ENCODE results near the gene NAT9.

Gene NAT9

DNA sequence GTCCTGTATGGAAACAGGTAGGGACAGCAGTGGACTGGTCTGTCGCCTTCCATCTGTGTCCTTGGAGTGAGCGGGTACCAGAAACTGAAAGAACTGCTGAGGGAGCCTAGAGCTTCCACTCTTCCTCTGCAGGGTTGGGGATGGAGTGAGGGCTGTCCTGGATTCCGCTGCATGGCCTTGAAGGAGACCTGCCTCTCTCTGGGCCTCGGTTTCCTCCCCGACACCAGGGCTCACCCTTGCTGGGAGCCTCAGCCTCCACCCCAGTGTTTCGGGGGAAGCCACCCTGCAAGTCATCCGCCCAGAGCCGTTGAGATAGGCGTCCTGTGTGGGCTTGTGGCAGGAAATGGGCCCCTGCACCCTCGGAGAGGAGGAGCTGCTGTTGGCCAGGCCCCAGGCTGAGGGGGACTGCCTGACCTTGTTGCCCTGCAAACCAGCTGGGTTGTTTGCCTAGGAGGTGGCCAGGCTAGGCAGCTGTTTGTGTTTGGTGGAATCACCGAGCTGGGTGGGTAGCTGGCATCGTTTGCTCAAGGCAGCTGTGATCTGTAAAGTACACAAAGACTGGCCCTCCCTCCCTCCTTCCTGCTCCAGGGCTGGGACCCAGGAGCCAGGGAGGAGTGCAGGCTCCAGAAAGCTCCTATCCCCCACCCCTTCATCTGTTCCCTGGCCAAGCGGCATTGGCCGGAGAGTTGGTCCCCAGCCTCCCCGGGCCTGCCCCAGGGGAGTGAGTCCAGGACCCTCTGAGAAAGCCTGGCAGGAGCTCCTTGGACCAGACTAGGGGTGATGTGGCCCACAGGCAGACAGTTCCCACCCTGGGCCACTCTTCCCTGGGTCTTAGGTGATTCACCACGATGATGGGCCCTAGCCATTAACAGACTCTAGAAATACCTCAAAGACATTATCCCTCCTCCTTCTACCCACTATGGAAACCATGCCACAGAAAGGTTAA lies 37.8 kb downstream of the NAT9 start:
- DNase-seq (ENCODE audit: low read depth, low spot score), result peak; percentile 91
- peak overlapping the region; percentile 82 for H3K4me3 ChIP-seq (ENCODE audit: low read length)

DNA sequence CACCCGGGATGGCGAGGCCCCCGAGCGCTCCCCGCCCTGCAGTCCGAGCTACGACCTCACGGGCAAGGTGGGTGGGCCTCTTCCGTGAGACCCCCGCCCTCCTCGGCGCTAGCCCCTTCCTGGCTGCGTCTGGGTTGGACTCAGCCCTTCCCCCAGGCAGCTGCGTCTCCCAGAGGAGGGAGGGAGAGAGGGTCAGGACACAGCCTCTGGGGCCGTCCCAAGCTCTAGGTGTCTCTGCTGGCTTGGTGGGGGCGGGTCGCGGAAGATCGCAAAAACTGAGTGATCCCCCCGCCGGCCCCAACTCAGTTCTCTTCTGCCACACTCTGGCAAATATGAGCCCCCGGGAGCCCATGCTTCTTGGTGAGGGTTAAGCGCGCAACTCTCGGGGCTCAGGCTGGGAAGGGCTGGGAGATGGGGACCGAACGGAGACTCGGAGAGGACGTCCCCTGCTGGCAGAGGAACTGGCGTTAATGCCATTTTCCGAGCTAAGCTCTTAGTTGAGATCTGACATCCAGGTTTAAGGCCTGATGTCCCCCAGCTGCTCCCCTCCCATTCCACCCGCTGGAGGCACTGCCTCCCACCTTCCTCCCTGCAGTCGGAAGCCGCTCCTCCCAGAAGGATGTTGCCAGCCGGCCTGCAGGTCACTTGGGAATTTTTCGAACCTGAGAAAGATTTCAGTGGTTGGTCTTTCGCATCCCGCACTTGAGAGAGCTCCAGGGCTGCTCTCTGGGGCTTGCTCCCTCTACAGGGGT lies 38.7 kb downstream of the NAT9 start:
- no peak for DNase-seq (ENCODE audit: low read depth, low spot score)
- peak overlapping the region; percentile 82 for H3K4me3 ChIP-seq (ENCODE audit: low read length)

DNA sequence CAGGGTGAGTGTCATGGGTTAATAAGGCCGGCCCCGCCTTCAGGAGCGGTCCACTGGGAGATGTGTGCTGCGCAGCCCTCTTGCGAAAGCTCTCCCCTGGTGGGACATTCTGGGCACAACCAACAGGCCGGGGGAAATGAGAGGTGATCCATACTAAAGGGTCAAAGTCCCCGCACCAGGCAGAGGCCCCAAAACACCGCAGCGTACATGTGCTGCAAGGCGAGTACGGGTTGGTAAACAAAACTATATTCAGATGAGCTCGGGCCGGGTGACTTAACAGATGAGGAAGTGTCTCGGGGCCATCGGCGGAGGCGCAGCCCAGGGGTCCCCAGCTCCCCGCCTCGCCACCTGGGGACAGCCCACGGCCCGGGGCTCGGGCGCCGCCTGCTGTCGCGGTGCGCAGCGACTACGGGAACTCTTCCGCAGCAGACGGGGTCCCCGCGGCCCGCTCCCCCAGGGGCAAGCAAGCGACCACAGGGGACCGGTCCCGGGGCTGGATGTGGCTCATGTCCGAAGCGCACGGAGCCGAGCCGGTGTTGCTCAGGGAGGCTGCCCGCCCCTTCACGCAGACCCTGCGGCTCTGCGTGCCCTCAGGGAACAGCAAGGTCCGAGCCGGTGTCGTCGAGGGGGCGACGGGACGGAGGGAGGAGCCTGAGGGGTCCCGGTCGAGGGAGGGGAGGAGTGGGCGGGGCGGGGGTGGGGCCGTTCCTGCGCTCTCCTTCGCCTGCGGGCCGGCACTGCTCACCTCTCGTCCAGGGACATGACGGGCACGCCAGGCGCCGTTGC lies 39.4 kb downstream of the NAT9 start, which contains the start of gene RAB37:
Gene RAB37 (plus strand): TSS at position 744 of the 786 bp plus-strand sequence. CDS start 17 bp downstream, at position 761.
- no peak for DNase-seq (ENCODE audit: low read depth, low spot score)
- H3K4me3 ChIP-seq (ENCODE audit: low read length), result peak within 1 kb of the TSS; percentile 82

DNA sequence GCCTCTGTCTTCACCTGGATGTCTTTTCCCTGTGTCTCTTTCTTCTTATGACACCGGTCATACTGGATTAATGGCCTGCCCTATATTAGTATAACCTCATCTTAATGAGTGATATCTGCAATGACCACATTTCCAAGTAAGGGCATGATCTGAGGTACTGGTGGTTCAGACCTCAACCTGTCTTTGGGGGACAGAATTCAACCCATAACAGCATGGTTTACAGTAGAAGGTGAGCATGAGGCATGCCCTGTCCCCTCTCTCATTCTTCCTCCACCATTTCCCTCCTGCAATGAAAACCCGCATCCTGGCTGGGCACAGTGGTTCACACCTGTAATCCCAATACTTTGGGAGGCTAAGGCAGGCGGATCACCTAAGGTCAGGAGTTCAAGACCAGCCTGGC lies 41.9 kb downstream of the NAT9 start:
- H3K4me3 ChIP-seq (ENCODE audit: low read length), result no peak overlapping the region
- DNase-seq (ENCODE audit: low read depth, low spot score), result no peak

DNA sequence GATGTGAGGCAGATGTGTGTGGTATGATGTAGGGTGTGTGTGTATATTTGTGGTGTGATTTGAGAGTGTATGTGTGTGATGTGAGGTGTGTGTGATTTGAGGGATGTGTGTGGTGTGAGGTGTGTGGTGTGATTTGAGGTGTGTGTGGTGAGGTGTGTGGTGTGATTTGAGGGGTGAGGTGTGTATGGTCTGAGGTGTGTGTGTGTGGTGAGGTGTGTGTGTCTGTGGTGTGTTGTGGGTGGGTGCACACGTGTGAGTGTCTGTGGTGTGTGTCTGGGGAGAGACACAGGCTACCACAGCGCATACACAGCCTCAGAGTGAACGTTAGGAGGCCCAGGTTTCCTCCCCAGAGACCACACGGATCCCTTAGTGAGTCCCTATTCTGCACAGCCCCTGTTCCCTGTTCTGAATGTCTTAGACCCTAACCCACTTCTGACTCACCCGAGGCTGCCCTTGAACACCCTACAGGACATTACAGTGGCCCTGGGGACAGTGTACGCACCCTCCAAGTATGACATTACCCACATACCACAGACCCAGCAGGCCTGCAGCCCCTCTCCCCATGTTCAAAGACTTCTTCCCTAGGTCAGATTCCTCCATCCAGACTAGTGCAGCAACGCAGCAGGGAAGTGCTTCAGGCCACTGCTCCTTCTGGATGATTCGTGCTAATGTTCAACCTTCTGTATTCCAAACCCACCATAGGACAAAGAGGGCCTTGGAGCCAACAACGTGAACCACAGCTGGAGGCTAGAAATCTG lies 42.6 kb downstream of the NAT9 start:
- H3K4me3 ChIP-seq (ENCODE audit: low read length), result no peak overlapping the region
- no peak for DNase-seq (ENCODE audit: low read depth, low spot score)

DNA sequence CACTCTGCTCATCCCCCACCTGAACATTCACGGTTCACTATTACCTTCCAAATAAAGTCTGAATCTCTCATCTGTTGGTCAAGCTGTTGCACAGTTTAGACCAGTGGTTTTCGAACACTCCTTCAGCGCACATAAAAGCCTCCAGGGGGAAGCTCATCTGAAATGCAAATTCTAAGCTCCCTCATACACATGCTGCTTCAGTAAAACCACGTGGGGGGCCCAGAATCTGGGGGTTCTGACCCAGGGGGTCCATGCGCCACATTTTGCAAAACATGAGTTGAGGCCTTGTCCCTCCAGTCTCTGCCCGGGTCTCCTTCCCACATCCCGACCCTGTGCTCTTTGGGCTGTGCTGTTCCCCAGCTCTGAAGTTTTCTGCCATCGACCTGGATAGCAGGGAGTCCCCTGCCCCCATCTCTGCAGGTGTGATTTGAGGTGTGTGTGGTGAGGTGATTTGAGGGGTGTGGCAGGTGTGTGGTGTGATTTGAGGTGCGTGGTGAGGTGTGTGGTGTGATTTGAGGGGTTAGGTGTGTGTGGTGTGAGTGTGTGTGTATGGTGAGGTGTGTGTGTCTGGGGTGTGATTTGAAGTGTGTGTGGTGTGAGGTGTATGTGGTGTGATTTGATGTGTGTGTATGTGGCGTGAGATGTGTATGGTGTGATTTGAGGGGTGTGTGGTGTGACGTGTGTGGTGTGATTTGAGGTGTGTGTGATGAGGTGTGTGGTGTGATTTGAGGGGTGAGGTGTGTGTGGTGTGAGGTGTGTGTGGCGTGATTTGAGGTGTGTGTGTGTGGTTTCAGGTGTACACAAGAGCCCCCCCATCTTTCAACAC lies 43.9 kb downstream of the NAT9 start:
- no peak for DNase-seq (ENCODE audit: low read depth, low spot score)

DNA sequence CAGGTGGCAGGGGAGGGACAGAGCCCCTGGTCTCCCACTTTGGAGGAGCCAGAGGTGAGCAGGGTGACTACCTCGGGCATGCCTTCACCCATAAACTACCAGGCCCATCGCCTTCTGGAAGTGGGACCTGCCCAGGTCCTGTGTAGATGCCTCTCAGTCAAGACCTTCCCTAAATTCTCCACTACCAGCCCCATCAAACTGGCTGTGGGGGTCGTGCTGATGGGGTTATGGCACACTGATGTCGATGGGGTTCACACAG lies 44.9 kb downstream of the NAT9 start:
- H3K4me3 ChIP-seq (ENCODE audit: low read length), result no peak overlapping the region
- no peak for DNase-seq (ENCODE audit: low read depth, low spot score)

More for the DNA sequence above, 43.9 kb downstream of the NAT9 start:
- no peak overlapping the region for H3K4me3 ChIP-seq (ENCODE audit: low read length)

DNA sequence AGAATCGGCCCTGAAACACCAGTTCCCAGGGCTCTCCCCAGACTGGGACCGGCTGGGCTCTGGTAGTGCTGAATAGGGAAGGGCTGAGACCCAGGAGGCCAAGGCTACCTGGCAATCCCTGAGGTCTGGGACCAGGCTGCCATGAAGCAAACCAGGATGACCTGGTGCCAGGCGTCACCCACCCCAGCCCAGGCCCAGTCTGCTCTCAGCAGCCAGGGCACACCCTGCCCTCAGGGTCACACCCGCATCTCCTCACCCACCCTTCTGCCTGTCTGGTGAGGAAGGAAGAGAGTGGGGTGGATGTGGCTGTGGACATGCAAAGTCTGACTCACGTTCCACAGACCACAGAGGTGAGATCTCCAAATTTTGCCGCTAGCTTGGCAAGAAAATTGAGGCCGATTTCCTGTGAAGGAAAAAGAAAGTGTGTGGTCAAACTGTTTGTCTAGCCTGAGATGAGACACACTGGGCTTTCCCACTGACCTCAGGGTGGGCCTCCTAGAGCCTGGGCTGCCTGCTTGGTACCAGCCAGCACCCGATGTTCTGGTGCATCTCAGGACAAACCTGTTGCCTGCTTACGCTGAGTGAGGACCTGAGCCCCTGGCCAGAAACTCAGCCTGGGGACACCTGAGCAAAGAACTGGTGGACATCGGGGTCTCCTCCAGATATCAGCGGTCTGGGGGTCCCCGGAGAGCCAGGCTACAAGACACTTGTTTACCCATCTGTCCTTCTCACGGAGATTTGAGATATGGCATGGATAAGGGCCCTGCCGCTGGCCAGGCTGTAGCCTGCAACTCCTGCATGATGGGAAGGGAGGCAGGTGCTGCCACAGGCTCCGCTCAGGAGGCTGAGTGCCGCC lies 45.4 kb downstream of the NAT9 start:
- DNase-seq (ENCODE audit: low read depth, low spot score), result no peak
- no peak overlapping the region for H3K4me3 ChIP-seq (ENCODE audit: low read length)

DNA sequence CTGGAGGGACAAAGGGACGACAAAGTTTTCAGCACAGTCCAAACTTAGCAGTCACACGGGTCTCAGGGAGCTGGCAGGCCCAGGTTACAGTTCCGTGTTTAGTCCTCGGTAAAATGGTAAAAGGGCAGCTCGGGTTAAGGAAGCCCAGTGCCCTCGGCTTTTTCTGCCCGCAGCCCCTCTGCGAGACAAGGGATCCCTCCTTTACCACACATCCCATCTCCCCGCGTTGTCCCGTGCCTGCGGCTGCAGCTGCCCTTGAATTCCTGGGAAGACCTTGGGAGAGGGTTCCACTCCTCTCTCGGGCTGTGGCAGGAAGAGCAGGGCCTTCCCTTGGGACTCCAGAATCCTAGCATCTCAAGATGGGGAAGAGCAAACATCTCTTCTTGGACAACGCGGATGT lies 46.3 kb downstream of the NAT9 start:
- H3K4me3 ChIP-seq (ENCODE audit: low read length), result no peak overlapping the region
- DNase-seq (ENCODE audit: low read depth, low spot score), result no peak

DNA sequence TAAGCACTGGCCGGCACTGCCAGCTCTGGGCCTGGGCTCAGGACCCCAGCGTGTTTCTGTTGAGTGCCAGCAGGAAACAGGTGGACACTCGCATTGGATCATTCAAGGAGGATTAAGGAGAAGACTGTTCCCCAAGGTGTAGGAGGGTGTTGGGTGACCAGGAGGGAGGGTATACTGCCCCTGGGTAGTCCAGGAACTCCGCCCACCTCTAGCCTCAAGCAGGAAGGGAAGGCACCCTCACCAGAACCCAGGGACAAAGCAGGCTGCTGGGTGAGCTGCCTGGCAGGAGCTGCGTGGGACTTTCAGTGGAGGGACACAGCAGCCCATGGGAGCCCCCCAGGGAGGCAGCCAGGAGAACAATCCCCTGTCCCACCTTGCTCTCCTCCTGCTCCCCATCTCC lies 46.8 kb downstream of the NAT9 start:
- no peak for DNase-seq (ENCODE audit: low read depth, low spot score)
- H3K4me3 ChIP-seq (ENCODE audit: low read length), result no peak overlapping the region

DNA sequence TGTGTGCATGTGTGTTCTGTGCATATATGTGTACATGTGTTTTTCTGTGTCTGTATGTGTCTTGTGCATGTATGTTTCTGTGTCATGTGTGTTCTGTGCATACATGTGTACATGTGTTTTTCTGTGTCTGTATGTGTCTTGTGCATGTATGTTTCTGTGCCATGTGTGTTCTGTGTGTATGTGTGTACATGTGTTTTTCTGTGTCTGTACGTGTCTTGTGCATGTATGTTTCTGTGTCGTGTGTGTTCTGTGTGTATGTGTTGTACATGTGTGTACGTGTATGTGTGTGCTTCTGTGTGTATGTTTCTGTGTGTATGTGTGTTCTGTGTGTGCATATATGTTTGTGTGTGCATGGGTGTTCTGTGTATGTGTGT lies 47.5 kb downstream of the NAT9 start:
- DNase-seq (ENCODE audit: low read depth, low spot score), result no peak
- no peak overlapping the region for H3K4me3 ChIP-seq (ENCODE audit: low read length)

DNA sequence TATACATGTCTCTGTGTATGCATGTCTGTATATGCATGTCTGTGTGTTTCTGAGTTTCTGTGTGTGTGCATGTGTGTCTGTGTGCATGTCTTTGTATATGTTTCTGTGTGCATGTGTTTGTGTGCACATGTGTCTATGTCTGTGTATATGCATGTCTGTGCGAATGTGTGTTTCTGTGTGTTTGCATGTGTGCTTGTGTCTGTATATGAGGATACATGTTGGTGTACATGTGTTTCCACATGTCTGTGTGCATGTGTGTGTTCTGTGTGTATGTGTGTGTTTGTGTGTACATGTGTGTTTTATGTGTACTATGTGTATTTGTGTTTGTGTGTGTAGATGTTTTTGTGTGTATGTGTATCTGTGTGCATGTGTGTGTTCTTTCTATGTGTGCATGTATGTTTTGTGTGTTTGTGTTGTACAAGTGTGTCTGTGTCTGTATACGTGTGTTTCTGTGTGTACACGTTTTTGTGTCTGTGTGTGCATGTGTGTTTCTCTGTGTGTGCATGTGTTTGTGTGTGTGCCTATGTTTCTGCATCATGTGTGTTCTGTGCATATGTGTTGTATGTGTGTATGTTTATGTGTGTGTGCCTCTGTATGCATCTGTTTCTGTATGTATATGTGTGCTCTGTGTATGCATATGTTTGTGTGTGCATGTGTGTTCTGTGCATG lies 48.0 kb downstream of the NAT9 start:
- H3K4me3 ChIP-seq (ENCODE audit: low read length), result no peak overlapping the region
- DNase-seq (ENCODE audit: low read depth, low spot score), result no peak

DNA sequence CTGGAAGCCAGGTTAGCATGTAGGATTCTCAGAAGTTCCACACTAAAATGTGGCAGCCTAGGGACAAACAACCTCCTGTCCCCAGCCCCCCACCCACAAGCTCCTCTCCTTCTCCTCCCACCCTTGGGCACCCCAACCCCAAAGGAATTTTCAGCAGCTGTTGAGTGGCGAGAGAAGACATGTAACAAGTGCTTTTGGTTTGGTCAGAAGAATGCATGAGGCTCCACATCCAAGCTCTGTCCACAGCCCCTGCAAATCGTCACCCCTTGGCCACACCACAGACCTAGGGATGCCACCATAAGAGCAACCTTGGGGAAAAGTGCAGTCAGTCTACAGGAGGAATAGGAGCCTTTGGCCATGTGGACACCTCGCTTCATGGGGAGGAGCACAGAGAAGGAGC lies 51.0 kb downstream of the NAT9 start:
- H3K4me3 ChIP-seq (ENCODE audit: low read length), result no peak overlapping the region
- DNase-seq (ENCODE audit: low read depth, low spot score), result no peak

DNA sequence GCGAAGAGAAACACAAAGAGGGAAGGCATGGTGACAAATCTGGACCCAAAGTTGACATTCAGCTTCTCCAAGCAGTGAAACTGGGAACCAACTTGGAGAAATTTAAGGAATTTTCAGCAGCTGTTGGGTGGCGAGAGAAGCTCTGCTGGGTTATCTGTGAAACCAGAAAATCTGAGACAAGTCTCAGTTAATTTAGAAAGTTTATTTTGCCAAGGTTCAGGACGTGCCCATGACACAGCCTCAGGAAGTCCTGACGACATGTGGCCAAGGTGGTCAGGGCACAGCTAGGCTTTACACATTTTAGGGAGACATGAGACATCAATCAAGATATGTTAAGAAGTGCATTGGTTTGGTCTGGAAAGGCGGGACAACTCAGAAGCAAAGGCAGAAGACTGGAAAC lies 52.3 kb downstream of the NAT9 start:
- no peak for DNase-seq (ENCODE audit: low read depth, low spot score)
- H3K4me3 ChIP-seq (ENCODE audit: low read length), result no peak overlapping the region

DNA sequence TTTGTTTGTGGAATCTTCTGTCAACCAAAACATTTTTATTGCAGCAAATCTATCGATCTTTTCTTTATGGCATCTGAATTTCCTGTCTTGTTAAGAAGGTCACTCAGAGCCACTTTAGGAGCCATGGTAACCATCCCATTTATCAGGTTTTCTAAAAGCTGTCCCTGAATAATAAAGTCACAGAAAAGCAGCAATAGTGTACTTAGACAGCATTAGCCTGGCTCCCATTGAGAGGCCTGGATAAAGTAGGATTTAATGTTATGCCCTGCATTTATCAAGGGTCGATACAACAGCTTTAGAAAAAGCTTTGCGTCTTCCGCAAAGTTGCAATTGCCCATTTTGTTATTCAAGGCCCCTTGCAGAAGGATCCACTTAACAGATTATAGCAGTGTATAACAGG lies 53.4 kb downstream of the NAT9 start:
- DNase-seq (ENCODE audit: low read depth, low spot score), result no peak
- H3K4me3 ChIP-seq (ENCODE audit: low read length), result no peak overlapping the region

All from Jurkat, Clone E6-1 (cell line).